SK-N-SH (cell line): ENCODE measurements around the gene SV2C.

Experiments
- CHD2 ChIP-seq: fragments of 150-350 bp; IDR thresholded peaks from 2 replicates; pipeline ENCODE4 v1.6.1; 2018; ENCODE audit warnings: low read length; ENCODE audit not compliant: partially characterized antibody
- ELF1 ChIP-seq: IDR thresholded peaks from 2 replicates; pipeline ENCODE4 v1.4.0; 2012
- EP300 ChIP-seq, 2 experiments: IDR thresholded peaks; 2 replicates each; pipeline versions ENCODE4 v1.4.0 to v1.6.1; 2012; ENCODE audit warnings: borderline replicate concordance in 1 of 2, low read depth in 1 of 2, low read length in 1 of 2
- RAD21 ChIP-seq: IDR thresholded peaks from 2 replicates; pipeline ENCODE4 v1.6.1; 2012; ENCODE audit warnings: mild to moderate bottlenecking, low read length
- SMC3 ChIP-seq: IDR thresholded peaks from 2 replicates; pipeline ENCODE4 v1.6.1; 2012; ENCODE audit warnings: low read depth, low read length, improper control_type of control experiment
- YY1 ChIP-seq: IDR thresholded peaks from 2 replicates; pipeline ENCODE4 v1.4.0; 2012; ENCODE audit warnings: low read depth, mild to moderate bottlenecking
- TF ChIP-seq, protein P1 (sequence below): fragments of 200-600 bp; sonication (generic); IDR thresholded peaks from 2 replicates; pipeline ENCODE4 v1.6.1; 2017; ENCODE audit warnings: antibody characterized with exemption, mild to moderate bottlenecking, moderate library complexity
- TF ChIP-seq, protein P2 (sequence below): fragments of 150-350 bp; IDR thresholded peaks from 2 replicates; pipeline ENCODE4 v1.6.1; 2017; ENCODE audit warnings: antibody characterized with exemption, low read length, low read depth, borderline replicate concordance

DNA sequence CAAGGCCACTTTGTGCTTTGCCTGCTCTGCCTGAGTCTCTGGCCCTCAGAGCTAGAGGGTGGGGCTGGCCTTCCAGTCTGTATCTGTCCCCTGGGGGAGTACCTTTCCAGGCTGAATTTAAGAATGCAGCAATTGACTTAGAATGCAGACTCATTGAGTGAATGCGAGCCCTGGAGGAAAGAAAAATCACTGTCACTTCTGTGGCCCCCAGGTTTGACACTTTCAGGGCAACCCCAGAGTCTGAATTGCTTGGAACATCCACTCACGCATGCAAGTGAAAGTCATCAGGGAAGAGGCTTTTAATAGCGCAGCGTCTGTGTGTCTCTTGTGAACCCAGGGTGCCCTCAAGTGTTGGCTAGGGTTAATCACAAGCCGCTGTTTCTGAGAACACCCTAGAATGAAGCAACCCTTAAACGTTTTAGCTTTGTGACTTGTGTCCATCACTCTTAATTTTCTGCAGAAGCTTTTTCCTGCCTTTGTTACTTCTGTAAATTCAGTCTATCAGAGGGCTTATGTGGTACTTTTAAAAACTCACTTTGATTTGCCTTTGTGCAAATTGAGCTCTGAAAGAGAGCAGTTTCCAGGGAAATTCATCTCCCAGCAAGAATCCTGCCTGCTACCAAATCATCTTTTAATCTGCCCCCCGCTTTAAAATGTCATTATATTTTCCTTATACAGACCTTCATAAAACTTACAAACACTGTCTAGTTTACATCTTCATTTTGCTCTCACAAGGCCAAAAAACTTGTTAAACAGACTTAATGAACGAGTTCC, 173.1 kb downstream of the SV2C start:
- TF ChIP-seq YY1 (no peak), RAD21 (peak; percentile 98), CHD2 (no peak), EP300 (IDR thresholded peaks at IDR 0.05; ENCODE audit: borderline replicate concordance in 1 of 2, low read depth in 1 of 2, low read length in 1 of 2) (no peak), SMC3 (peak; percentile 87), ELF1 (no peak)
- TF ChIP-seq, protein P1, sequence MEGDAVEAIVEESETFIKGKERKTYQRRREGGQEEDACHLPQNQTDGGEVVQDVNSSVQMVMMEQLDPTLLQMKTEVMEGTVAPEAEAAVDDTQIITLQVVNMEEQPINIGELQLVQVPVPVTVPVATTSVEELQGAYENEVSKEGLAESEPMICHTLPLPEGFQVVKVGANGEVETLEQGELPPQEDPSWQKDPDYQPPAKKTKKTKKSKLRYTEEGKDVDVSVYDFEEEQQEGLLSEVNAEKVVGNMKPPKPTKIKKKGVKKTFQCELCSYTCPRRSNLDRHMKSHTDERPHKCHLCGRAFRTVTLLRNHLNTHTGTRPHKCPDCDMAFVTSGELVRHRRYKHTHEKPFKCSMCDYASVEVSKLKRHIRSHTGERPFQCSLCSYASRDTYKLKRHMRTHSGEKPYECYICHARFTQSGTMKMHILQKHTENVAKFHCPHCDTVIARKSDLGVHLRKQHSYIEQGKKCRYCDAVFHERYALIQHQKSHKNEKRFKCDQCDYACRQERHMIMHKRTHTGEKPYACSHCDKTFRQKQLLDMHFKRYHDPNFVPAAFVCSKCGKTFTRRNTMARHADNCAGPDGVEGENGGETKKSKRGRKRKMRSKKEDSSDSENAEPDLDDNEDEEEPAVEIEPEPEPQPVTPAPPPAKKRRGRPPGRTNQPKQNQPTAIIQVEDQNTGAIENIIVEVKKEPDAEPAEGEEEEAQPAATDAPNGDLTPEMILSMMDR, result peak; percentile 69
- TF ChIP-seq, protein P2, sequence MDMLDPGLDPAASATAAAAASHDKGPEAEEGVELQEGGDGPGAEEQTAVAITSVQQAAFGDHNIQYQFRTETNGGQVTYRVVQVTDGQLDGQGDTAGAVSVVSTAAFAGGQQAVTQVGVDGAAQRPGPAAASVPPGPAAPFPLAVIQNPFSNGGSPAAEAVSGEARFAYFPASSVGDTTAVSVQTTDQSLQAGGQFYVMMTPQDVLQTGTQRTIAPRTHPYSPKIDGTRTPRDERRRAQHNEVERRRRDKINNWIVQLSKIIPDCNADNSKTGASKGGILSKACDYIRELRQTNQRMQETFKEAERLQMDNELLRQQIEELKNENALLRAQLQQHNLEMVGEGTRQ, result no peak
